Panc1 (cell line): ENCODE data around the gene COPS2.

Experiments used
- POLR2AphosphoS5 ChIP-seq: IDR thresholded peaks from 2 replicates; pipeline ENCODE4 v1.6.1; 2012; ENCODE audit warnings: mild to moderate bottlenecking, low read depth, low read length, moderate library complexity
- SIN3A ChIP-seq: IDR thresholded peaks from 2 replicates; pipeline ENCODE4 v1.6.1; 2012; ENCODE audit warnings: low read depth, mild to moderate bottlenecking, low read length, moderate library complexity, borderline replicate concordance; ENCODE audit not compliant: insufficient read depth
- TF ChIP-seq, protein P1 (sequence below): fragments of 450-650 bp; IDR thresholded peaks from 2 replicates; pipeline ENCODE4 v1.5.1; 2017; ENCODE audit warnings: mild to moderate bottlenecking
- TF ChIP-seq, protein P2 (sequence below), 2 experiments: IDR thresholded peaks; 2 replicates each; pipeline ENCODE4 v1.6.1; 2011 to 2012; ENCODE audit warnings: low read depth in 2 of 2, control low read depth in 1 of 2, low read length in 1 of 2, mild to moderate bottlenecking in 1 of 2, moderate library complexity in 1 of 2; ENCODE audit not compliant: insufficient read depth in 1 of 2

DNA sequence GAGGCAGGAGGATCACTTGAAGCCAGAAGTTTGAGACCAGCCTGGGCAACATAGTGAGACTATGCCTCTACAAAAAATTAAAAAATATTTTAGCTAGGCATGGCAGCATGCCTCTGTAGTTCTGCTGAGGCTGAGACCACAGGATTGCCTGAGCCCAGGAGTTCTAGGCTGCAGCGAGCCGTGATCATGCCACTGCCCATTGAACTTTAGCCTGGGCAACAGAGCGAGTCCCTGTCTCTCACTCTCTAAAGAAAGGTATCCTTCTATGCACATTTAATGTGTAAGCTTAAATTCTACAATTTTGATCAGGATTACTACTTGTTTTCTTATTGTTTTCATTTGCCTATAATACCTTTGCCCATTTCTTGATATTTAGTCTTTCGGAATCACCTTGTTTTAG is 41.5 kb upstream of the COPS2 start:
- TF ChIP-seq POLR2AphosphoS5: no peak
- TF ChIP-seq, protein P1, sequence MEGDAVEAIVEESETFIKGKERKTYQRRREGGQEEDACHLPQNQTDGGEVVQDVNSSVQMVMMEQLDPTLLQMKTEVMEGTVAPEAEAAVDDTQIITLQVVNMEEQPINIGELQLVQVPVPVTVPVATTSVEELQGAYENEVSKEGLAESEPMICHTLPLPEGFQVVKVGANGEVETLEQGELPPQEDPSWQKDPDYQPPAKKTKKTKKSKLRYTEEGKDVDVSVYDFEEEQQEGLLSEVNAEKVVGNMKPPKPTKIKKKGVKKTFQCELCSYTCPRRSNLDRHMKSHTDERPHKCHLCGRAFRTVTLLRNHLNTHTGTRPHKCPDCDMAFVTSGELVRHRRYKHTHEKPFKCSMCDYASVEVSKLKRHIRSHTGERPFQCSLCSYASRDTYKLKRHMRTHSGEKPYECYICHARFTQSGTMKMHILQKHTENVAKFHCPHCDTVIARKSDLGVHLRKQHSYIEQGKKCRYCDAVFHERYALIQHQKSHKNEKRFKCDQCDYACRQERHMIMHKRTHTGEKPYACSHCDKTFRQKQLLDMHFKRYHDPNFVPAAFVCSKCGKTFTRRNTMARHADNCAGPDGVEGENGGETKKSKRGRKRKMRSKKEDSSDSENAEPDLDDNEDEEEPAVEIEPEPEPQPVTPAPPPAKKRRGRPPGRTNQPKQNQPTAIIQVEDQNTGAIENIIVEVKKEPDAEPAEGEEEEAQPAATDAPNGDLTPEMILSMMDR: no peak
- TF ChIP-seq, protein P2, sequence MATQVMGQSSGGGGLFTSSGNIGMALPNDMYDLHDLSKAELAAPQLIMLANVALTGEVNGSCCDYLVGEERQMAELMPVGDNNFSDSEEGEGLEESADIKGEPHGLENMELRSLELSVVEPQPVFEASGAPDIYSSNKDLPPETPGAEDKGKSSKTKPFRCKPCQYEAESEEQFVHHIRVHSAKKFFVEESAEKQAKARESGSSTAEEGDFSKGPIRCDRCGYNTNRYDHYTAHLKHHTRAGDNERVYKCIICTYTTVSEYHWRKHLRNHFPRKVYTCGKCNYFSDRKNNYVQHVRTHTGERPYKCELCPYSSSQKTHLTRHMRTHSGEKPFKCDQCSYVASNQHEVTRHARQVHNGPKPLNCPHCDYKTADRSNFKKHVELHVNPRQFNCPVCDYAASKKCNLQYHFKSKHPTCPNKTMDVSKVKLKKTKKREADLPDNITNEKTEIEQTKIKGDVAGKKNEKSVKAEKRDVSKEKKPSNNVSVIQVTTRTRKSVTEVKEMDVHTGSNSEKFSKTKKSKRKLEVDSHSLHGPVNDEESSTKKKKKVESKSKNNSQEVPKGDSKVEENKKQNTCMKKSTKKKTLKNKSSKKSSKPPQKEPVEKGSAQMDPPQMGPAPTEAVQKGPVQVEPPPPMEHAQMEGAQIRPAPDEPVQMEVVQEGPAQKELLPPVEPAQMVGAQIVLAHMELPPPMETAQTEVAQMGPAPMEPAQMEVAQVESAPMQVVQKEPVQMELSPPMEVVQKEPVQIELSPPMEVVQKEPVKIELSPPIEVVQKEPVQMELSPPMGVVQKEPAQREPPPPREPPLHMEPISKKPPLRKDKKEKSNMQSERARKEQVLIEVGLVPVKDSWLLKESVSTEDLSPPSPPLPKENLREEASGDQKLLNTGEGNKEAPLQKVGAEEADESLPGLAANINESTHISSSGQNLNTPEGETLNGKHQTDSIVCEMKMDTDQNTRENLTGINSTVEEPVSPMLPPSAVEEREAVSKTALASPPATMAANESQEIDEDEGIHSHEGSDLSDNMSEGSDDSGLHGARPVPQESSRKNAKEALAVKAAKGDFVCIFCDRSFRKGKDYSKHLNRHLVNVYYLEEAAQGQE (IDR thresholded peaks at IDR 0.05; ENCODE audit: insufficient read depth in 1 of 2, low read depth in 2 of 2, low read length in 1 of 2): no peak
- no peak for TF ChIP-seq SIN3A
